HG03442 (cell line): ENCODE results near the gene PDE6C.

Experiments used
- ATAC-seq: cut with Tn5 transposase; IDR thresholded peaks from one replicate; pipeline ENCODE4 v1.9.1; 2021; ENCODE audit warnings: mild to moderate bottlenecking, moderate library complexity; ENCODE audit not compliant: unreplicated experiment

PDE6C gene

GRCh38 chr10:93697207-93697606, 84.9 kb downstream of the PDE6C start:
- no peak for ATAC-seq

GRCh38 chr10:93701866-93702209, 89.5 kb downstream of the PDE6C start:
- peak; percentile 14 for ATAC-seq

GRCh38 chr10:93702210-93703001, 90.1 kb downstream of the PDE6C start, which contains the start of gene FRA10AC1:
TSS of gene FRA10AC1 (minus strand) at chr10:93702592. CDS start at chr10:93700106, 2,486 bp downstream.
- peak; percentile 80 for ATAC-seq

- no peak for ATAC-seq
Observed at GRCh38 chr10:93703066-93703465, 90.7 kb downstream of the PDE6C start.

- no peak for ATAC-seq
Observed at GRCh38 chr10:93703841-93704240, 91.5 kb downstream of the PDE6C start.

GRCh38 chr10:93704451-93704850, 92.1 kb downstream of the PDE6C start:
- ATAC-seq = no peak

- ATAC-seq = no peak
Observed at GRCh38 chr10:93707623-93708022, 95.3 kb downstream of the PDE6C start.

GRCh38 chr10:93710333-93710909, 98.1 kb downstream of the PDE6C start:
- no peak for ATAC-seq

- no peak for ATAC-seq
Observed at GRCh38 chr10:93711891-93712290, 99.6 kb downstream of the PDE6C start.

GRCh38 chr10:93712593-93712992, 100.3 kb downstream of the PDE6C start:
- no peak for ATAC-seq

- ATAC-seq = peak; percentile 85
Observed at GRCh38 chr10:93715345-93715744, 103.0 kb downstream of the PDE6C start.
